Liver (tissue), 9 donors: Measurements from ENCODE around the gene PRDM5. TPM values are rescaled to one million over a fixed set of nuclear protein-coding genes. Genes with fewer than 3 reads are reported as not detected.

ENCODE experiments used
- DNase-seq: peaks from one replicate; pipeline ENCODE4 v3.0.0-alpha.2; 2017; ENCODE audit warnings: low spot score
- H3K27ac ChIP-seq, 2 donors: one replicate each; pipeline ENCODE4 v1.7.0; 2013; ENCODE audit warnings: inconsistent platforms in 2 of 2, low read length in 2 of 2, control low read depth in 1 of 2, low read depth in 1 of 2, mild to moderate bottlenecking in 1 of 2
- H3K27me3 ChIP-seq, 4 donors: one replicate each; pipeline versions ENCODE4 v1.6.1 to v1.7.0; 2013; ENCODE audit warnings: low read length in 3 of 4, inconsistent platforms in 1 of 4, mild to moderate bottlenecking in 1 of 4, moderate library complexity in 1 of 4; ENCODE audit not compliant: control insufficient read depth in 4 of 4, insufficient read depth in 4 of 4
- H3K36me3 ChIP-seq, 4 donors: one replicate each; pipeline versions ENCODE4 v1.6.1 to v1.7.0; 2013; ENCODE audit warnings: low read length in 3 of 4, mild to moderate bottlenecking in 3 of 4, low read depth in 1 of 4, moderate library complexity in 1 of 4; ENCODE audit not compliant: control insufficient read depth in 4 of 4, insufficient read depth in 3 of 4
- H3K4me1 ChIP-seq, 4 donors: one replicate each; pipeline versions ENCODE4 v1.6.1 to v1.7.0; 2013; ENCODE audit warnings: low read length in 3 of 4, mild to moderate bottlenecking in 3 of 4, moderate library complexity in 1 of 4; ENCODE audit not compliant: control insufficient read depth in 4 of 4, insufficient read depth in 4 of 4
- H3K4me3 ChIP-seq, 3 donors: one replicate each; pipeline versions ENCODE4 v1.6.1 to v1.7.0; 2013; ENCODE audit warnings: low read length in 3 of 3, control low read depth in 1 of 3, low read depth in 1 of 3, mild to moderate bottlenecking in 1 of 3
- H3K9ac ChIP-seq, 2 donors: one replicate each; pipeline ENCODE4 v1.7.0; 2013; ENCODE audit warnings: low read length in 2 of 2, mild to moderate bottlenecking in 2 of 2, moderate library complexity in 2 of 2, control low read depth in 1 of 2, low read depth in 1 of 2
- H3K9me3 ChIP-seq, 4 donors: one replicate each; pipeline versions ENCODE4 v1.6.1 to v1.7.0; 2013; ENCODE audit warnings: low read length in 3 of 4; ENCODE audit not compliant: control insufficient read depth in 4 of 4
- EGR1 ChIP-seq, 2 donors: IDR thresholded peaks; 2 replicates each; pipeline ENCODE4 v1.6.1; 2016 to 2018; ENCODE audit warnings: antibody characterized with exemption in 2 of 2, low read depth in 2 of 2
- FOXA1 ChIP-seq: IDR thresholded peaks from 2 replicates; pipeline ENCODE4 v1.6.1; 2016; ENCODE audit warnings: antibody characterized with exemption
- FOXA2 ChIP-seq: IDR thresholded peaks from 2 replicates; pipeline ENCODE4 v1.6.1; 2016; ENCODE audit warnings: antibody characterized with exemption
- GABPA ChIP-seq, 2 donors: IDR thresholded peaks in 1 of 2; conservative IDR thresholded peaks in 1 of 2; 2 replicates each; pipeline ENCODE4 v1.6.1; 2016; ENCODE audit warnings: antibody characterized with exemption in 2 of 2, mild to moderate bottlenecking in 1 of 2, moderate library complexity in 1 of 2
- HNF4A ChIP-seq, 2 donors: conservative IDR thresholded peaks; 2 replicates each; pipeline ENCODE4 v1.6.1; 2016; ENCODE audit warnings: antibody characterized with exemption in 2 of 2, mild to moderate bottlenecking in 2 of 2
- HNF4G ChIP-seq: IDR thresholded peaks from 2 replicates; pipeline ENCODE4 v1.6.1; 2016; ENCODE audit warnings: antibody characterized with exemption
- NR2F2 ChIP-seq: IDR thresholded peaks from 2 replicates; pipeline ENCODE4 v1.6.1; 2016; ENCODE audit warnings: antibody characterized with exemption
- RAD21 ChIP-seq, 2 donors: IDR thresholded peaks; 2 replicates each; pipeline ENCODE4 v1.6.1; 2016; ENCODE audit warnings: antibody characterized with exemption in 2 of 2, mild to moderate bottlenecking in 2 of 2
- RXRA ChIP-seq, 2 donors: IDR thresholded peaks; 2 replicates each; pipeline ENCODE4 v1.6.1; 2017 to 2018; ENCODE audit warnings: antibody characterized with exemption in 2 of 2, mild to moderate bottlenecking in 1 of 2
- SP1 ChIP-seq: IDR thresholded peaks from 2 replicates; pipeline ENCODE4 v1.6.1; 2018; ENCODE audit warnings: antibody characterized with exemption, mild to moderate bottlenecking
- TAF1 ChIP-seq: conservative IDR thresholded peaks from 2 replicates; pipeline ENCODE4 v1.6.1; 2016; ENCODE audit warnings: antibody characterized with exemption, mild to moderate bottlenecking
- YY1 ChIP-seq: IDR thresholded peaks from 2 replicates; pipeline ENCODE4 v1.6.1; 2016; ENCODE audit warnings: antibody characterized with exemption, mild to moderate bottlenecking
- WGBS: extraction: QIAGEN DNeasy Blood & Tissue Kit; methylation state at CpG from one replicate; pipeline ENCODE4 v1.1.7; 2013; 5-methylcytosine and 5-hydroxymethylcytosine counted together
- polyA plus RNA-seq, 2 donors: library from polyadenylated mRNA; stranded (reverse) in 1 of 2; unstranded in 1 of 2; fragments of 200-250 nt in 1 of 2; fragments of >200 nt in 1 of 2; fragmentation: Nextera tagmentation in 1 of 2; extraction: Ambion mirVana in 1 of 2; gene quantifications; one replicate each; pipeline versions ENCODE4 v1.2.1 to v1.2.3, GENCODE V29; 2013 to 2015
- total RNA-seq, 2 donors: library from RNA; depleted of rRNA; stranded (reverse); fragments of >200 nt; gene quantifications; one replicate each; pipeline ENCODE4 v1.2.3, GENCODE V29; 2014
- TF ChIP-seq, protein P1 (sequence below): IDR thresholded peaks from 2 replicates; pipeline ENCODE4 v1.6.1; 2016; ENCODE audit warnings: antibody characterized with exemption
- TF ChIP-seq, protein P2 (sequence below): IDR thresholded peaks from 2 replicates; pipeline ENCODE4 v1.6.1; 2016; ENCODE audit warnings: antibody characterized with exemption, mild to moderate bottlenecking
- TF ChIP-seq, protein P3 (sequence below): fragments of 150-350 bp; IDR thresholded peaks from 2 replicates; pipeline ENCODE4 v1.5.1; 2017; ENCODE audit warnings: improper control_type of control experiment, low read depth, low read length; ENCODE audit not compliant: missing input control
- TF ChIP-seq, protein P4 (sequence below): IDR thresholded peaks from 2 replicates; pipeline ENCODE4 v1.6.1; 2016; ENCODE audit warnings: antibody characterized with exemption
- donor health status: healthy.
- donor health status: healthy.
- donor health status: healthy.
- donor health status: healthy.
- donor health status: healthy.

The PRDM5 gene
- total and polyA plus RNA-seq, 4 donors: 0.17 to 4.0 (median 1.1) TPM

DNA sequence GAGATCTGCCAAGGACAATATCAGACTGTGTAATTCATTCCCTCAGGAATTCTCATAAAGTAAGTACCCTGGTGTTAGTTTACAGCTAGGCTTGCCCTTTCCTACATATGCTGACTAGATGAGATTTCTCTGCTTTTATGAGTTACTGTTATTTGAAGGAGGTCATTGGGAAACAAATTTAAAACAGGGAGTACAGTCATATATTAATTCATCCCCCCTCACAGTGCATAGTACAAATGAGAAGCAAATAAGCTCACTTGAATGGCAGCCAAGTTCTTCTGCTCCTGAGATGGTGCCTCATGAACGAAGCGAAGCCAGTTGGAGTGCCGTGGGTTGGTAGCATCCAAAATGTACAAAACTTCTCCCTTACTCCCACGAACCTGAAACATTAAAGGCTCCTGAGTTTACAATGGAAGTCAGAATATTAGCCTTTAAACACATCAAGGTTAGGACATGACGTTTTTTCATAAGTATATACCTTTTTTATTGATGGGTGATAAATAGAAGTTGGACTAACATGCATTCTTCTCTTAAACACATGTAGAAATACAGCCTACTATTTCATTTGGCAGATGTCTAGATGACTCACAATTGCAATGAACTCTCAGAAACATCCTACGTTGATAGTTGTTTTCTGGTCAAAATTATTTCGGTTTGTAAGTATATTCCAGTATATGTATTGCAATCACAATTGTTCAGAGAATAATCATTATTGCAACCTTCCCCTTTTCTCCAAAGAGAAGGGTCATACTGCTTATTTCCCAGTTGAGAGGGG, 69.2 kb downstream of the PRDM5 start:
- H3K9me3 ChIP-seq: no peaks in the 10 kb centered on the region
- no peaks in the 10 kb centered on the region for H3K27me3 ChIP-seq
- H3K4me3 ChIP-seq: no peak overlapping the region
- H3K36me3 ChIP-seq: no peaks in the 10 kb centered on the region
- no peaks in the 10 kb centered on the region for H3K4me1 ChIP-seq
- 82% methylated on average over 7 of the region's 7 CpGs for WGBS
- H3K27ac ChIP-seq: no peak overlapping the region
- DNase-seq: no peak
- H3K9ac ChIP-seq: no peak overlapping the region
- TF ChIP-seq, protein P1, sequence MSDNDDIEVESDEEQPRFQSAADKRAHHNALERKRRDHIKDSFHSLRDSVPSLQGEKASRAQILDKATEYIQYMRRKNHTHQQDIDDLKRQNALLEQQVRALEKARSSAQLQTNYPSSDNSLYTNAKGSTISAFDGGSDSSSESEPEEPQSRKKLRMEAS: no peak
- TF ChIP-seq, protein P2, sequence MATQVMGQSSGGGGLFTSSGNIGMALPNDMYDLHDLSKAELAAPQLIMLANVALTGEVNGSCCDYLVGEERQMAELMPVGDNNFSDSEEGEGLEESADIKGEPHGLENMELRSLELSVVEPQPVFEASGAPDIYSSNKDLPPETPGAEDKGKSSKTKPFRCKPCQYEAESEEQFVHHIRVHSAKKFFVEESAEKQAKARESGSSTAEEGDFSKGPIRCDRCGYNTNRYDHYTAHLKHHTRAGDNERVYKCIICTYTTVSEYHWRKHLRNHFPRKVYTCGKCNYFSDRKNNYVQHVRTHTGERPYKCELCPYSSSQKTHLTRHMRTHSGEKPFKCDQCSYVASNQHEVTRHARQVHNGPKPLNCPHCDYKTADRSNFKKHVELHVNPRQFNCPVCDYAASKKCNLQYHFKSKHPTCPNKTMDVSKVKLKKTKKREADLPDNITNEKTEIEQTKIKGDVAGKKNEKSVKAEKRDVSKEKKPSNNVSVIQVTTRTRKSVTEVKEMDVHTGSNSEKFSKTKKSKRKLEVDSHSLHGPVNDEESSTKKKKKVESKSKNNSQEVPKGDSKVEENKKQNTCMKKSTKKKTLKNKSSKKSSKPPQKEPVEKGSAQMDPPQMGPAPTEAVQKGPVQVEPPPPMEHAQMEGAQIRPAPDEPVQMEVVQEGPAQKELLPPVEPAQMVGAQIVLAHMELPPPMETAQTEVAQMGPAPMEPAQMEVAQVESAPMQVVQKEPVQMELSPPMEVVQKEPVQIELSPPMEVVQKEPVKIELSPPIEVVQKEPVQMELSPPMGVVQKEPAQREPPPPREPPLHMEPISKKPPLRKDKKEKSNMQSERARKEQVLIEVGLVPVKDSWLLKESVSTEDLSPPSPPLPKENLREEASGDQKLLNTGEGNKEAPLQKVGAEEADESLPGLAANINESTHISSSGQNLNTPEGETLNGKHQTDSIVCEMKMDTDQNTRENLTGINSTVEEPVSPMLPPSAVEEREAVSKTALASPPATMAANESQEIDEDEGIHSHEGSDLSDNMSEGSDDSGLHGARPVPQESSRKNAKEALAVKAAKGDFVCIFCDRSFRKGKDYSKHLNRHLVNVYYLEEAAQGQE: no peak
- TF ChIP-seq TAF1 (no peak), RXRA (IDR thresholded peaks at IDR 0.05) (no peak)
- TF ChIP-seq, protein P3, sequence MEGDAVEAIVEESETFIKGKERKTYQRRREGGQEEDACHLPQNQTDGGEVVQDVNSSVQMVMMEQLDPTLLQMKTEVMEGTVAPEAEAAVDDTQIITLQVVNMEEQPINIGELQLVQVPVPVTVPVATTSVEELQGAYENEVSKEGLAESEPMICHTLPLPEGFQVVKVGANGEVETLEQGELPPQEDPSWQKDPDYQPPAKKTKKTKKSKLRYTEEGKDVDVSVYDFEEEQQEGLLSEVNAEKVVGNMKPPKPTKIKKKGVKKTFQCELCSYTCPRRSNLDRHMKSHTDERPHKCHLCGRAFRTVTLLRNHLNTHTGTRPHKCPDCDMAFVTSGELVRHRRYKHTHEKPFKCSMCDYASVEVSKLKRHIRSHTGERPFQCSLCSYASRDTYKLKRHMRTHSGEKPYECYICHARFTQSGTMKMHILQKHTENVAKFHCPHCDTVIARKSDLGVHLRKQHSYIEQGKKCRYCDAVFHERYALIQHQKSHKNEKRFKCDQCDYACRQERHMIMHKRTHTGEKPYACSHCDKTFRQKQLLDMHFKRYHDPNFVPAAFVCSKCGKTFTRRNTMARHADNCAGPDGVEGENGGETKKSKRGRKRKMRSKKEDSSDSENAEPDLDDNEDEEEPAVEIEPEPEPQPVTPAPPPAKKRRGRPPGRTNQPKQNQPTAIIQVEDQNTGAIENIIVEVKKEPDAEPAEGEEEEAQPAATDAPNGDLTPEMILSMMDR: no peak

DNA sequence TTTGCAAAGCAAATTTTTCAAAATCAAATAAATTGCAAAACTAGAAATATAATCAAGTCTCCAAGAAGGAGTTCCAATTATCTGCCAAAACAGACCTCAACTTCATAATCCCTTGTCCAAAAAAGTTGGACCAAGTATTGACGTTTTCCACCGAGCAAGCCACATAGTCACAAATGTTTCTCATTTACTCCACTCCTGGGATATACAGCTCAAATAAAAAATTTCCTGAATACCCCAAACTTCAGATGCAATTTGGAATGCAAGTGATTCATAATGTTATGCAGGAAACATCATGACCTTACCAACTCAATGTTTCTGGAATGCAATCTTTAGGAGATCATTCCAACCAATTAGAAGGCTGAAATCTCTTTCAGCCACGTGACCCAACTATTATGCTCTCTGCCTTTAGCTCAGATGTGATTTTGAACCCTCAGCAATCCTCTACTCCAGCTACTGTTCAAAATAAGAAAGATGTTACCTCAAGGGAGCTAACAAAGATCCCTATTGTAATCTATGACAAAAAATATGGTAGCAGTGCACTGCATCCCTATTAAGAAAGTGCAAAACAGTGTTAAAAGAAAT, 72.4 kb downstream of the PRDM5 start:
- Histone ChIP-seq H3K36me3 (no peaks in the 10 kb centered on the region), H3K9ac (no peak overlapping the region), H3K27ac (no peak overlapping the region), H3K4me1 (no peaks in the 10 kb centered on the region), H3K27me3 (no peaks in the 10 kb centered on the region), H3K9me3 (no peaks in the 10 kb centered on the region), H3K4me3 (no peak overlapping the region)
- no peak for DNase-seq
- 79% methylated on average over 3 of the region's 3 CpGs for WGBS
- TF ChIP-seq YY1 (no peak), RAD21 (IDR thresholded peaks at IDR 0.05) (no peak), HNF4G (no peak), TAF1 (no peak), RXRA (IDR thresholded peaks at IDR 0.05) (no peak), NR2F2 (no peak), GABPA (IDR thresholded peaks at IDR 0.05 in 1 of 2, conservative IDR thresholded peaks at IDR 0.05 in 1 of 2) (no peak), FOXA2 (no peak), HNF4A (conservative IDR thresholded peaks at IDR 0.05) (no peak), SP1 (no peak), EGR1 (IDR thresholded peaks at IDR 0.05; ENCODE audit: low read depth in 2 of 2) (no peak), FOXA1 (no peak)
- TF ChIP-seq, protein P3: no peak
- TF ChIP-seq, protein P1: no peak
- TF ChIP-seq, protein P4, sequence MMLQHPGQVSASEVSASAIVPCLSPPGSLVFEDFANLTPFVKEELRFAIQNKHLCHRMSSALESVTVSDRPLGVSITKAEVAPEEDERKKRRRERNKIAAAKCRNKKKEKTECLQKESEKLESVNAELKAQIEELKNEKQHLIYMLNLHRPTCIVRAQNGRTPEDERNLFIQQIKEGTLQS: no peak
- TF ChIP-seq, protein P2: no peak
